Measurements from ENCODE around the gene TGM3.

The TGM3 gene

GRCh38 chr20:2279253-2279779 lies 16.5 kb upstream of the TGM3 start:
- Histone ChIP-seq H3K56ac (ENCODE audit: low read length) (no peak overlapping the region), H3K79me2 (ENCODE audit: control insufficient read depth, insufficient read depth, low read length) (no peaks in the 10 kb centered on the region), H3K4me1 (ENCODE audit: control insufficient read depth, low read depth, low read length) (no peaks in the 10 kb centered on the region), H2BK15ac (replicated peaks; ENCODE audit: low read depth) (no peak overlapping the region), H2AK5ac (ENCODE audit: low read length) (no peak overlapping the region), H3K27me3 (ENCODE audit: insufficient read depth, low read length, poor library complexity) (no peaks in the 10 kb centered on the region), H3K79me1 (ENCODE audit: low read length) (no peaks in the 10 kb centered on the region), H2BK120ac (ENCODE audit: low read depth, low read length) (no peak overlapping the region), H3K27ac (ENCODE audit: low read depth, low read length) (no peak overlapping the region), H3K18ac (ENCODE audit: low read length) (no peak overlapping the region), H3K23ac (ENCODE audit: low read length) (no peak overlapping the region), H3K4me2 (ENCODE audit: low read length) (no peak overlapping the region), H2BK5ac (ENCODE audit: low read length) (no peak overlapping the region), H3K4ac (ENCODE audit: low read depth, low read length) (no peak overlapping the region), H4K8ac (ENCODE audit: low read depth, low read length) (no peak overlapping the region), H3K4me3 (ENCODE audit: low read length) (no peak overlapping the region), H3K36me3 (ENCODE audit: control insufficient read depth, insufficient read depth, low read length) (no peaks in the 10 kb centered on the region), H4K5ac (ENCODE audit: low read length) (no peak overlapping the region), H3K9ac (ENCODE audit: low read length) (no peak overlapping the region)
- no peak for DNase-seq
- no CpG with 5 or more reads among the region's 5 CpGs for WGBS (ENCODE audit: extremely low coverage, insufficient coverage, low lambda C conversion rate)

GRCh38 chr20:2280082-2280481 lies 15.7 kb upstream of the TGM3 start:
- H2AK5ac ChIP-seq (ENCODE audit: low read length) = no peak overlapping the region
- H3K79me2 ChIP-seq (ENCODE audit: control insufficient read depth, insufficient read depth, low read length) = no peaks in the 10 kb centered on the region
- DNase-seq = no peak
- no peak overlapping the region for H2BK120ac ChIP-seq (ENCODE audit: low read depth, low read length)
- H3K23ac ChIP-seq (ENCODE audit: low read length) = no peak overlapping the region
- H3K18ac ChIP-seq (ENCODE audit: low read length) = no peak overlapping the region
- H3K4me3 ChIP-seq (ENCODE audit: low read length) = no peak overlapping the region
- no peak overlapping the region for H3K56ac ChIP-seq (ENCODE audit: low read length)
- H3K9ac ChIP-seq (ENCODE audit: low read length) = no peak overlapping the region
- no peaks in the 10 kb centered on the region for H3K79me1 ChIP-seq (ENCODE audit: low read length)
- no peak overlapping the region for H2BK5ac ChIP-seq (ENCODE audit: low read length)
- no peak overlapping the region for H4K8ac ChIP-seq (ENCODE audit: low read depth, low read length)
- no peak overlapping the region for H3K4me2 ChIP-seq (ENCODE audit: low read length)
- H4K5ac ChIP-seq (ENCODE audit: low read length) = no peak overlapping the region
- H3K27me3 ChIP-seq (ENCODE audit: insufficient read depth, low read length, poor library complexity) = no peaks in the 10 kb centered on the region
- H3K4ac ChIP-seq (ENCODE audit: low read depth, low read length) = no peak overlapping the region
- no peak overlapping the region for H2BK15ac ChIP-seq (replicated peaks; ENCODE audit: low read depth)
- H3K27ac ChIP-seq (ENCODE audit: low read depth, low read length) = no peak overlapping the region
- no peaks in the 10 kb centered on the region for H3K36me3 ChIP-seq (ENCODE audit: control insufficient read depth, insufficient read depth, low read length)
- no CpG with 5 or more reads among the region's 6 CpGs for WGBS (ENCODE audit: extremely low coverage, insufficient coverage, low lambda C conversion rate)
- H3K4me1 ChIP-seq (ENCODE audit: control insufficient read depth, low read depth, low read length) = no peaks in the 10 kb centered on the region

GRCh38 chr20:2281563-2281962 lies 14.2 kb upstream of the TGM3 start:
- Histone ChIP-seq H3K79me1 (ENCODE audit: low read length) (no peaks in the 10 kb centered on the region), H3K23ac (ENCODE audit: low read length) (no peak overlapping the region), H4K8ac (ENCODE audit: low read depth, low read length) (no peak overlapping the region), H3K56ac (ENCODE audit: low read length) (no peak overlapping the region), H2AK5ac (ENCODE audit: low read length) (no peak overlapping the region), H3K4me1 (ENCODE audit: control insufficient read depth, low read depth, low read length) (no peaks in the 10 kb centered on the region), H3K79me2 (ENCODE audit: control insufficient read depth, insufficient read depth, low read length) (no peaks in the 10 kb centered on the region), H2BK5ac (ENCODE audit: low read length) (no peak overlapping the region), H2BK120ac (ENCODE audit: low read depth, low read length) (no peak overlapping the region), H3K18ac (ENCODE audit: low read length) (no peak overlapping the region), H3K27me3 (ENCODE audit: insufficient read depth, low read length, poor library complexity) (no peaks in the 10 kb centered on the region), H3K27ac (ENCODE audit: low read depth, low read length) (no peak overlapping the region), H3K4me2 (ENCODE audit: low read length) (no peak overlapping the region), H3K4me3 (ENCODE audit: low read length) (no peak overlapping the region), H3K9ac (ENCODE audit: low read length) (no peak overlapping the region), H3K36me3 (ENCODE audit: control insufficient read depth, insufficient read depth, low read length) (no peaks in the 10 kb centered on the region), H2BK15ac (replicated peaks; ENCODE audit: low read depth) (no peak overlapping the region), H3K4ac (ENCODE audit: low read depth, low read length) (no peak overlapping the region), H4K5ac (ENCODE audit: low read length) (no peak overlapping the region)
- DNase-seq = no peak
- WGBS (ENCODE audit: extremely low coverage, insufficient coverage, low lambda C conversion rate) = no CpG with 5 or more reads among the region's 3 CpGs

GRCh38 chr20:2282181-2282580 lies 13.6 kb upstream of the TGM3 start:
- H3K4ac ChIP-seq (ENCODE audit: low read depth, low read length) = no peak overlapping the region
- no peak overlapping the region for H3K4me3 ChIP-seq (ENCODE audit: low read length)
- no peak overlapping the region for H2BK5ac ChIP-seq (ENCODE audit: low read length)

GRCh38 chr20:2283706-2284423 lies 11.9 kb upstream of the TGM3 start:
- Histone ChIP-seq H3K18ac (ENCODE audit: low read length) (no peak overlapping the region), H2AK5ac (ENCODE audit: low read length) (no peak overlapping the region), H3K4me2 (ENCODE audit: low read length) (no peak overlapping the region), H4K8ac (ENCODE audit: low read depth, low read length) (no peak overlapping the region), H3K79me1 (ENCODE audit: low read length) (no peaks in the 10 kb centered on the region), H2BK15ac (replicated peaks; ENCODE audit: low read depth) (no peak overlapping the region), H3K4me1 (ENCODE audit: control insufficient read depth, low read depth, low read length) (no peaks in the 10 kb centered on the region), H2BK5ac (ENCODE audit: low read length) (no peak overlapping the region), H3K36me3 (ENCODE audit: control insufficient read depth, insufficient read depth, low read length) (no peaks in the 10 kb centered on the region), H3K27ac (ENCODE audit: low read depth, low read length) (no peak overlapping the region), H3K27me3 (ENCODE audit: insufficient read depth, low read length, poor library complexity) (no peaks in the 10 kb centered on the region), H3K4me3 (ENCODE audit: low read length) (no peak overlapping the region), H3K4ac (ENCODE audit: low read depth, low read length) (no peak overlapping the region), H3K23ac (ENCODE audit: low read length) (no peak overlapping the region), H2BK120ac (ENCODE audit: low read depth, low read length) (no peak overlapping the region), H4K5ac (ENCODE audit: low read length) (no peak overlapping the region), H3K9ac (ENCODE audit: low read length) (no peak overlapping the region), H3K56ac (ENCODE audit: low read length) (no peak overlapping the region), H3K79me2 (ENCODE audit: control insufficient read depth, insufficient read depth, low read length) (no peaks in the 10 kb centered on the region)
- DNase-seq = peak; percentile 90
- no CpG with 5 or more reads among the region's 4 CpGs for WGBS (ENCODE audit: extremely low coverage, insufficient coverage, low lambda C conversion rate)

More at GRCh38 chr20:2282181-2282580, 13.6 kb upstream of the TGM3 start:
- Histone ChIP-seq H3K27ac (ENCODE audit: low read depth, low read length) (no peak overlapping the region), H3K56ac (ENCODE audit: low read length) (no peak overlapping the region), H3K9ac (ENCODE audit: low read length) (no peak overlapping the region), H3K4me2 (ENCODE audit: low read length) (no peak overlapping the region), H3K79me1 (ENCODE audit: low read length) (no peaks in the 10 kb centered on the region), H3K79me2 (ENCODE audit: control insufficient read depth, insufficient read depth, low read length) (no peaks in the 10 kb centered on the region), H4K8ac (ENCODE audit: low read depth, low read length) (no peak overlapping the region), H2BK120ac (ENCODE audit: low read depth, low read length) (no peak overlapping the region), H2AK5ac (ENCODE audit: low read length) (no peak overlapping the region), H2BK15ac (replicated peaks; ENCODE audit: low read depth) (no peak overlapping the region), H3K23ac (ENCODE audit: low read length) (no peak overlapping the region), H4K5ac (ENCODE audit: low read length) (no peak overlapping the region), H3K36me3 (ENCODE audit: control insufficient read depth, insufficient read depth, low read length) (no peaks in the 10 kb centered on the region), H3K4me1 (ENCODE audit: control insufficient read depth, low read depth, low read length) (no peaks in the 10 kb centered on the region), H3K18ac (ENCODE audit: low read length) (no peak overlapping the region), H3K27me3 (ENCODE audit: insufficient read depth, low read length, poor library complexity) (no peaks in the 10 kb centered on the region)
- DNase-seq = no peak
- no CpG with 5 or more reads among the region's 5 CpGs for WGBS (ENCODE audit: extremely low coverage, insufficient coverage, low lambda C conversion rate)

GRCh38 chr20:2285193-2285592 lies 10.6 kb upstream of the TGM3 start:
- H2AK5ac ChIP-seq (ENCODE audit: low read length) = no peak overlapping the region
- no CpG with 5 or more reads among the region's 2 CpGs for WGBS (ENCODE audit: extremely low coverage, insufficient coverage, low lambda C conversion rate)
- H3K27ac ChIP-seq (ENCODE audit: low read depth, low read length) = no peak overlapping the region

More at GRCh38 chr20:2285193-2285592, 10.6 kb upstream of the TGM3 start:
- H3K23ac ChIP-seq (ENCODE audit: low read length) = no peak overlapping the region
- no peaks in the 10 kb centered on the region for H3K36me3 ChIP-seq (ENCODE audit: control insufficient read depth, insufficient read depth, low read length)
- H2BK15ac ChIP-seq (replicated peaks; ENCODE audit: low read depth) = no peak overlapping the region
- no peak overlapping the region for H3K56ac ChIP-seq (ENCODE audit: low read length)
- H3K18ac ChIP-seq (ENCODE audit: low read length) = no peak overlapping the region
- no peak overlapping the region for H4K8ac ChIP-seq (ENCODE audit: low read depth, low read length)
- no peaks in the 10 kb centered on the region for H3K4me1 ChIP-seq (ENCODE audit: control insufficient read depth, low read depth, low read length)
- no peak overlapping the region for H3K9ac ChIP-seq (ENCODE audit: low read length)
- no peak overlapping the region for H4K5ac ChIP-seq (ENCODE audit: low read length)
- no peak overlapping the region for H3K4me2 ChIP-seq (ENCODE audit: low read length)
- H3K27me3 ChIP-seq (ENCODE audit: insufficient read depth, low read length, poor library complexity) = no peaks in the 10 kb centered on the region
- H3K4ac ChIP-seq (ENCODE audit: low read depth, low read length) = no peak overlapping the region
- no peak overlapping the region for H2BK5ac ChIP-seq (ENCODE audit: low read length)
- no peaks in the 10 kb centered on the region for H3K79me2 ChIP-seq (ENCODE audit: control insufficient read depth, insufficient read depth, low read length)
- DNase-seq = no peak
- no peak overlapping the region for H3K4me3 ChIP-seq (ENCODE audit: low read length)
- no peaks in the 10 kb centered on the region for H3K79me1 ChIP-seq (ENCODE audit: low read length)
- H2BK120ac ChIP-seq (ENCODE audit: low read depth, low read length) = no peak overlapping the region
